ENCODE results near the gene ZNF286A.

DNA sequence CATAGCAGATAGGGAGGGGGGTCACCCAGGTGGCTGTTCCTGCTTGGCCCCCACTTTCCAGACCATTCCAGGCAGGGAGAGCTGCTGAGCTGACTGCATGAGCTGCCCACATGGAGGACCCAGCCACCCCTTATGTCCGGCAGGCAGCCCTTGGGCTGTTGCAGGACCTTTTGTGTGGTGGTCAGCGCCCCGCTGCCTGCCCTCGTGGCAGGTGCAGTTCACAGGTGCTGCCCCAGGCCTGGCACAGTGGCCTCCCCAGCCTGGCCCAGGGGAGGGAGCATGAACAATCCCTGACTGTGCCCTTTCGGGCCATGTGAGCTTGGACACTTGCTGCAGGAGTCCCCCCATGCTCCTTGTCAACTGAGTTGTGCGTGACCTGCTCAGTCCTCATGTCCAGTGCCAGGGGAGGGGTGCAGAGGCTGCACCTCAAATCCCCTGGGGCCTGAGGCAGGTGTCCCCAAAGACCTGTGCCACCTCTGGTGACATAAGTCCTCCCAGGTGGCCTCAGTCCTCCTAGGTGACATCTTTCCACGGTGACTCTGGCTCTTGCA, 41.1 kb downstream of the ZNF286A start:
- no peak for TF ChIP-seq ZNF773 (CRISPR knock-in tag; IDR thresholded peaks at IDR 0.05; ENCODE audit: borderline replicate concordance)
- TF ChIP-seq EP300 (IDR thresholded peaks at IDR 0.05; ENCODE audit: low read depth in 2 of 2, low read length in 2 of 2): no peak
- TF ChIP-seq EP300 (CRISPR knock-in tag; IDR thresholded peaks at IDR 0.05; ENCODE audit: borderline replicate concordance): no peak

Data from HepG2 (cell line).